HEK293T (cell line): ENCODE data around the gene AGAP1.

Experiments
- ARNT ChIP-seq: fragments of 450-650 bp; IDR thresholded peaks from 2 replicates; pipeline ENCODE4 v1.6.1; 2017; ENCODE audit warnings: mild to moderate bottlenecking
- BHLHE40 ChIP-seq: fragments of 450-650 bp; IDR thresholded peaks from 2 replicates; pipeline ENCODE4 v1.6.1; 2016; ENCODE audit warnings: mild to moderate bottlenecking, moderate library complexity, borderline replicate concordance
- FOXA1 ChIP-seq: fragments of 450-650 bp; IDR thresholded peaks from 2 replicates; pipeline ENCODE4 v1.6.1; 2016; ENCODE audit warnings: mild to moderate bottlenecking
- FOXK2 ChIP-seq: fragments of 450-650 bp; IDR thresholded peaks from 2 replicates; pipeline ENCODE4 v1.6.1; 2016; ENCODE audit warnings: mild to moderate bottlenecking
- FOXM1 ChIP-seq: fragments of 450-650 bp; IDR thresholded peaks from 2 replicates; pipeline ENCODE4 v1.6.1; 2017; ENCODE audit warnings: mild to moderate bottlenecking, borderline replicate concordance
- NFRKB ChIP-seq: fragments of 450-650 bp; IDR thresholded peaks from 2 replicates; pipeline ENCODE4 v1.6.1; 2016; ENCODE audit warnings: mild to moderate bottlenecking, moderate library complexity
- SP1 ChIP-seq: fragments of 450-650 bp; IDR thresholded peaks from 2 replicates; pipeline ENCODE4 v1.6.1; 2017
- SUZ12 ChIP-seq: fragments of 450-650 bp; IDR thresholded peaks from 2 replicates; pipeline ENCODE4 v1.6.1; 2016; ENCODE audit warnings: mild to moderate bottlenecking
- ZNF384 ChIP-seq: fragments of 450-650 bp; IDR thresholded peaks from 2 replicates; pipeline ENCODE4 v1.6.1; 2016

GRCh38 chr2:236176951-236177350, 683.1 kb downstream of the AGAP1 start:
- TF ChIP-seq ZNF384 (no peak), FOXM1 (no peak), ARNT (no peak), NFRKB (no peak), FOXA1 (no peak), FOXK2 (no peak), SP1 (no peak), SUZ12 (no peak), BHLHE40 (no peak)
